SU-DHL-6 (cell line): ENCODE data around the gene ZNF524.

Experiments used
- H2AFZ ChIP-seq: fragments of 200-600 bp; sonication (generic); 2 replicates; pipeline ENCODE4 v1.6.1; 2014; ENCODE audit warnings: low read depth, mild to moderate bottlenecking, moderate library complexity, mixed read lengths, antibody characterized with exemption, low read length; ENCODE audit not compliant: severe bottlenecking
- H3F3A ChIP-seq: fragments of 200-600 bp; shearing (Covaris generic); 2 replicates; pipeline ENCODE4 v1.6.0; 2016; ENCODE audit warnings: antibody characterized with exemption, mild to moderate bottlenecking; ENCODE audit not compliant: insufficient read depth
- H3K27ac ChIP-seq: fragments of 200-600 bp; sonication (generic); 2 replicates; pipeline ENCODE4 v1.5.1; 2016; ENCODE audit warnings: low read depth, mild to moderate bottlenecking, low read length, moderate library complexity, mixed read lengths
- H3K27me3 ChIP-seq: fragments of 200-600 bp; sonication (generic), shearing (Covaris generic); 2 replicates; pipeline ENCODE4 v1.6.0; 2014; ENCODE audit warnings: mild to moderate bottlenecking, low read length
- H3K36me3 ChIP-seq: fragments of 200-600 bp; sonication (generic); 2 replicates; pipeline ENCODE4 v1.6.1; 2014; ENCODE audit warnings: mild to moderate bottlenecking, low read length, mixed read lengths
- H3K4me2 ChIP-seq: fragments of 300-600, 200-600 bp; shearing (Covaris generic), sonication (generic); 2 replicates; pipeline ENCODE4 v1.6.0; 2014; ENCODE audit warnings: low read length, low read depth, mild to moderate bottlenecking; ENCODE audit not compliant: poor library complexity, severe bottlenecking
- H3K4me3 ChIP-seq: fragments of 200-600 bp; sonication (generic); 2 replicates; pipeline ENCODE4 v1.5.1; 2014; ENCODE audit warnings: antibody characterized with exemption, low read length, mild to moderate bottlenecking, mixed read lengths; ENCODE audit not compliant: insufficient read depth, poor library complexity, severe bottlenecking
- H3K79me2 ChIP-seq: fragments of 200-600 bp; sonication (generic); 2 replicates; pipeline ENCODE4 v1.6.1; 2014; ENCODE audit warnings: mild to moderate bottlenecking, low read length, moderate library complexity; ENCODE audit not compliant: insufficient read depth
- H3K9ac ChIP-seq: fragments of 200-600 bp; sonication (generic); 2 replicates; pipeline ENCODE4 v1.7.0; 2014; ENCODE audit warnings: mild to moderate bottlenecking, low read length
- H3K9me2 ChIP-seq: fragments of 200-600 bp; sonication (generic); replicated peaks from 2 replicates; pipeline ENCODE4 v1.6.1; 2014; ENCODE audit warnings: low read length; ENCODE audit not compliant: insufficient read depth
- H3K9me3 ChIP-seq: fragments of 200-600 bp; sonication (generic); 2 replicates; pipeline ENCODE4 v1.6.1; 2014; ENCODE audit warnings: low read length, mixed read lengths; ENCODE audit not compliant: insufficient read depth
- H4K20me1 ChIP-seq: fragments of 200-600 bp; sonication (generic); 2 replicates; pipeline ENCODE4 v1.6.1; 2014; ENCODE audit warnings: low read depth, mild to moderate bottlenecking, antibody characterized with exemption, low read length, moderate library complexity, mixed read lengths
- CTCF ChIP-seq: fragments of 200-600 bp; sonication (generic); IDR thresholded peaks from one replicate; pipeline ENCODE4 v1.5.1; 2017; ENCODE audit warnings: antibody characterized with exemption, mild to moderate bottlenecking, low read length, moderate library complexity; ENCODE audit not compliant: insufficient read depth, poor library complexity, severe bottlenecking
- EZH2phosphoT487 ChIP-seq: fragments of 200-600 bp; sonication (generic), shearing (Covaris generic); conservative IDR thresholded peaks from 2 replicates; pipeline ENCODE4 v1.6.1; 2018; ENCODE audit warnings: mild to moderate bottlenecking, antibody characterized with exemption, low read length, moderate library complexity, mixed read lengths

The ZNF524 gene

GRCh38 chr19:55640577-55641425 is 40.7 kb downstream of the ZNF524 start, which contains the start of gene ZNF580:
ZNF580 (plus strand) TSS chr19:55641002; CDS start chr19:55642509, 1,507 bp downstream.
- Histone ChIP-seq H3K4me2 (peak within 1 kb of the TSS; percentile 71), H3K36me3 (no peaks in the 10 kb centered on the region; the same call in 1 of the 2 replicates), H3F3A (peaks cover 42% of the 10 kb centered on the region), H2AFZ (peak within 1 kb of the TSS; percentile 8), H3K27ac (peak within 1 kb of the TSS; percentile 90), H3K9ac (peak within 1 kb of the TSS; percentile 98), H3K9me2 (no peaks in the 10 kb centered on the region), H3K9me3 (no peaks in the 10 kb centered on the region), H3K27me3 (no peaks in the 10 kb centered on the region), H3K4me3 (peak within 1 kb of the TSS; percentile 99), H3K79me2 (peaks cover 38% of the 10 kb centered on the region), H4K20me1 (no peaks in the 10 kb centered on the region)
- no peak for TF ChIP-seq EZH2phosphoT487
- no peak for TF ChIP-seq CTCF

GRCh38 chr19:55641426-55642152 is 41.5 kb downstream of the ZNF524 start:
- Histone ChIP-seq H3K4me2 (peak overlapping the region; percentile 71), H3K36me3 (no peaks in the 10 kb centered on the region; the same call in 1 of the 2 replicates), H4K20me1 (no peaks in the 10 kb centered on the region), H3K9ac (peak overlapping the region; percentile 98), H3K9me2 (no peaks in the 10 kb centered on the region), H3K27ac (peak overlapping the region; percentile 90), H3F3A (peaks cover 44% of the 10 kb centered on the region), H2AFZ (peak overlapping the region; percentile 8), H3K4me3 (peak overlapping the region; percentile 99), H3K9me3 (no peaks in the 10 kb centered on the region), H3K79me2 (peaks cover 32% of the 10 kb centered on the region), H3K27me3 (no peaks in the 10 kb centered on the region)
- TF ChIP-seq EZH2phosphoT487, result no peak
- TF ChIP-seq CTCF, result no peak

- H4K20me1 ChIP-seq, result no peaks in the 10 kb centered on the region
- H3K9me3 ChIP-seq, result no peaks in the 10 kb centered on the region
- no peak overlapping the region for H2AFZ ChIP-seq
- peaks cover 52% of the 10 kb centered on the region for H3F3A ChIP-seq
- peak overlapping the region; percentile 90 for H3K27ac ChIP-seq
- H3K27me3 ChIP-seq, result no peaks in the 10 kb centered on the region
- no peak for TF ChIP-seq CTCF
- TF ChIP-seq EZH2phosphoT487, result no peak
- peak overlapping the region; percentile 98 for H3K9ac ChIP-seq
- no peaks in the 10 kb centered on the region; the same call in 1 of the 2 replicates for H3K36me3 ChIP-seq
- peaks cover 29% of the 10 kb centered on the region for H3K79me2 ChIP-seq
- no peaks in the 10 kb centered on the region for H3K9me2 ChIP-seq
- H3K4me3 ChIP-seq, result peak overlapping the region; percentile 99
- H3K4me2 ChIP-seq, result peak overlapping the region; percentile 71
Observed at GRCh38 chr19:55642153-55643002, 42.3 kb downstream of the ZNF524 start.
